Gastroesophageal sphincter (tissue), 3 donors: ENCODE data around the gene TTC19.
A peak's percentile ranks its signal among the peaks of the same experiment; 100 is the strongest.

Source experiments
- EP300 ChIP-seq: sonication (generic); formaldehyde crosslinking; IDR thresholded peaks from one replicate; pipeline ENCODE4 v1.6.1; 2017; ENCODE audit warnings: antibody characterized with exemption, mild to moderate bottlenecking
- POLR2A ChIP-seq, 2 donors: fragments of 450-650 bp; IDR thresholded peaks; one replicate each; pipeline ENCODE4 v1.6.1; 2017; ENCODE audit warnings: antibody characterized with exemption in 2 of 2, mild to moderate bottlenecking in 2 of 2, moderate library complexity in 1 of 2
- POLR2AphosphoS5 ChIP-seq: sonication (generic); formaldehyde crosslinking; IDR thresholded peaks from one replicate; pipeline ENCODE4 v1.6.1; 2017; ENCODE audit warnings: antibody characterized with exemption
- TF ChIP-seq, protein P1 (sequence below), 4 experiments: fragments of 200-600 bp in 2 of 4; fragments of 450-650 bp in 2 of 4; sonication (generic) in 1 of 4; IDR thresholded peaks; one replicate each; pipeline ENCODE4 v1.5.1; 2017 to 2019; ENCODE audit warnings: antibody characterized with exemption in 4 of 4, mild to moderate bottlenecking in 2 of 4, moderate library complexity in 2 of 4

DNA sequence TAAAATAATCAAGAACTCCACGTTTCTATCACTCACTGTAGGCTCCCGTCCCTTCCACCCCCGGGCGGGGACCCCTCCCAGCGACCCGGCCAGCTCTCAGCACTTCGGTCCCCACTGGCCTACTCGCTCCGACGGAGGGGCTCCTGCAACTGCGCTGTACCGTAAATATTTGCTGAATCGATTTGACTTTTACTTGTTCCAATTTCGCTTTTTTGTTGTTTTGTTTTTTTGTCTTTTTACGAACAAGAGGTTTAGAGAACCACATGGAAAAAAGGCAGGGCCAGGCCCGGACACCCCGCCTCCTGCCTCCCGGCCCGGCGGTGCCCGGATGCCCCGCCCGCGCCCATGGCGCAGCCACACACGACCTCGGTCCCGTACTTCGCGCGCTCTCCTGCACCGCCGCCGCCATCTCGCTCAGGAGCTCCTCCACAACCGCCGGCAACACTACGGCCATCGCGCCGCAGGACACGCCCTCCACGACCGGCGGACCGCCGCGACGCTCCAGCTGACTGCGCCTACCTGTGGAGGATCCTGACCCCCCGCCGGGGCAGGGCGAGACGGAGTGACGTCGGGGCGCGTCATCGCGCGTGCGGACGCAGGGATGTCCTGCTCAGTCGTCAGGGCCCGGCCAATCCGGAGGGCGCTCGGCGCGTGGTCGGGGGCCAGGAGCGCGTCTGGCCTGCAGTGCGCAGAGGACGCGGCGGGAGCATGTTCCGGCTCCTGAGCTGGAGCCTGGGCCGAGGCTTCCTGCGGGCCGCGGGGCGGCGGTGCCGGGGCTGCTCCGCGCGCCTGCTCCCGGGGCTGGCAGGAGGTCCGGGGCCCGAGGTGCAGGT is at the start of gene TTC19, which contains the start of gene ZSWIM7:
- peak; percentile 97 to 98 for TF ChIP-seq POLR2A (IDR thresholded peaks at IDR 0.05)
- TF ChIP-seq, protein P1, sequence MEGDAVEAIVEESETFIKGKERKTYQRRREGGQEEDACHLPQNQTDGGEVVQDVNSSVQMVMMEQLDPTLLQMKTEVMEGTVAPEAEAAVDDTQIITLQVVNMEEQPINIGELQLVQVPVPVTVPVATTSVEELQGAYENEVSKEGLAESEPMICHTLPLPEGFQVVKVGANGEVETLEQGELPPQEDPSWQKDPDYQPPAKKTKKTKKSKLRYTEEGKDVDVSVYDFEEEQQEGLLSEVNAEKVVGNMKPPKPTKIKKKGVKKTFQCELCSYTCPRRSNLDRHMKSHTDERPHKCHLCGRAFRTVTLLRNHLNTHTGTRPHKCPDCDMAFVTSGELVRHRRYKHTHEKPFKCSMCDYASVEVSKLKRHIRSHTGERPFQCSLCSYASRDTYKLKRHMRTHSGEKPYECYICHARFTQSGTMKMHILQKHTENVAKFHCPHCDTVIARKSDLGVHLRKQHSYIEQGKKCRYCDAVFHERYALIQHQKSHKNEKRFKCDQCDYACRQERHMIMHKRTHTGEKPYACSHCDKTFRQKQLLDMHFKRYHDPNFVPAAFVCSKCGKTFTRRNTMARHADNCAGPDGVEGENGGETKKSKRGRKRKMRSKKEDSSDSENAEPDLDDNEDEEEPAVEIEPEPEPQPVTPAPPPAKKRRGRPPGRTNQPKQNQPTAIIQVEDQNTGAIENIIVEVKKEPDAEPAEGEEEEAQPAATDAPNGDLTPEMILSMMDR (IDR thresholded peaks at IDR 0.05): peak in 2 of 4 experiments; percentile 11 to 33
- TF ChIP-seq POLR2AphosphoS5: peak; percentile 98
- peak; percentile 52 for TF ChIP-seq EP300
